GM19023 (cell line): Measurements from ENCODE around the gene NEGR1.

ENCODE experiments used
- ATAC-seq: cut with Tn5 transposase; IDR thresholded peaks from one replicate; pipeline ENCODE4 v1.9.1; 2021; ENCODE audit warnings: mild to moderate bottlenecking, moderate library complexity; ENCODE audit not compliant: unreplicated experiment

Gene NEGR1

GRCh38 chr1:71869326-71869725 is 413.0 kb downstream of the NEGR1 start:
- ATAC-seq = no peak

- no peak for ATAC-seq
Observed at GRCh38 chr1:71862756-71863155, 419.6 kb downstream of the NEGR1 start.

GRCh38 chr1:71861022-71861421 is 421.3 kb downstream of the NEGR1 start:
- ATAC-seq = no peak

- no peak for ATAC-seq
Observed at GRCh38 chr1:71859806-71860205, 422.5 kb downstream of the NEGR1 start.

- no peak for ATAC-seq
Observed at GRCh38 chr1:71857862-71858261, 424.5 kb downstream of the NEGR1 start.

- ATAC-seq = no peak
Observed at GRCh38 chr1:71853360-71853759, 429.0 kb downstream of the NEGR1 start.

- no peak for ATAC-seq
Observed at GRCh38 chr1:71850936-71851335, 431.4 kb downstream of the NEGR1 start.

- ATAC-seq = no peak
Observed at GRCh38 chr1:71850515-71850914, 431.8 kb downstream of the NEGR1 start.

GRCh38 chr1:71843012-71843411 is 439.3 kb downstream of the NEGR1 start:
- ATAC-seq = no peak

GRCh38 chr1:71839876-71840275 is 442.5 kb downstream of the NEGR1 start:
- no peak for ATAC-seq

- ATAC-seq = no peak
Observed at GRCh38 chr1:71836904-71837303, 445.4 kb downstream of the NEGR1 start.

GRCh38 chr1:71835442-71835813 is 446.9 kb downstream of the NEGR1 start:
- peak; percentile 71 for ATAC-seq

- ATAC-seq = peak; percentile 10
Observed at GRCh38 chr1:71834601-71835441, 447.5 kb downstream of the NEGR1 start.

- ATAC-seq = no peak
Observed at GRCh38 chr1:71831646-71832045, 450.7 kb downstream of the NEGR1 start.

- ATAC-seq = no peak
Observed at GRCh38 chr1:71829346-71829745, 453.0 kb downstream of the NEGR1 start.

- ATAC-seq = no peak
Observed at GRCh38 chr1:71828431-71829012, 453.8 kb downstream of the NEGR1 start.

- no peak for ATAC-seq
Observed at GRCh38 chr1:71823708-71824305, 458.5 kb downstream of the NEGR1 start.

GRCh38 chr1:71817028-71817427 is 465.3 kb downstream of the NEGR1 start:
- ATAC-seq = no peak

GRCh38 chr1:71809085-71809484 is 473.3 kb downstream of the NEGR1 start:
- no peak for ATAC-seq

- no peak for ATAC-seq
Observed at GRCh38 chr1:71804140-71804539, 478.2 kb downstream of the NEGR1 start.

- ATAC-seq = no peak
Observed at GRCh38 chr1:71796006-71796405, 486.3 kb downstream of the NEGR1 start.

GRCh38 chr1:71792264-71792663 is 490.1 kb downstream of the NEGR1 start:
- ATAC-seq = no peak
